A549 (cell line): ENCODE data around the gene RBL1. TPM values are rescaled to one million over a fixed set of nuclear protein-coding genes. Genes with fewer than 3 reads are reported as not detected.

Experiments used
- ATAC-seq, 2 experiments: fragments of 200-7000 bp in 1 of 2; fragments of >200 bp in 1 of 2; cut with Nextera tagmentation in 1 of 2; cut with Tn5 transposase in 1 of 2; 3 replicates each; pipeline versions ENCODE4 v1.8.0 to v1.9.1; 2018 to 2020; ENCODE audit warnings: mild to moderate bottlenecking in 1 of 2, moderate library complexity in 1 of 2
- CTCF ChIA-PET: fragments of 300-600 bp; sonication (Branson Sonifier 250); formaldehyde crosslinking; extraction: SDS; loops from one replicate; lab custom pipeline; 2021; ENCODE audit warnings: antibody characterized with exemption, inconsistent platforms; lab: Yijun Ruan, JAX
- POLR2A ChIA-PET: fragments of 350-600 bp; formaldehyde crosslinking; extraction: SDS; loops from one replicate; lab custom pipeline; 2021; ENCODE audit warnings: antibody characterized with exemption, inconsistent platforms; lab: Yijun Ruan, JAX
- DNase-seq, 2 experiments: peaks; one replicate each; pipeline versions ENCODE4 v3.0.0 to v3.0.0-alpha.2; 2011 to 2016; ENCODE audit warnings: low read depth in 1 of 2, low spot score in 1 of 2
- FAIRE-seq: peaks from 2 replicates; lab custom pipeline; 2011; peaks lifted over from hg19 to GRCh38; lab: Jason Lieb, UNC
- H3K27ac ChIP-seq, 2 experiments: fragments of >200 bp; sonication (Bioruptor Twin); formaldehyde crosslinking; 3 replicates each; pipeline ENCODE4 v1.5.1; 2016 to 2017
- H3K4me1 ChIP-seq: fragments of >200 bp; sonication (Bioruptor Twin); formaldehyde crosslinking; 3 replicates; pipeline ENCODE4 v1.6.1; 2016
- H3K4me2 ChIP-seq: fragments of >200 bp; sonication (Bioruptor Twin); formaldehyde crosslinking; 3 replicates; pipeline ENCODE4 v1.6.1; 2016
- H3K4me3 ChIP-seq: fragments of >200 bp; sonication (Bioruptor Twin); formaldehyde crosslinking; 3 replicates; pipeline ENCODE4 v1.5.1; 2016
- H3K9me3 ChIP-seq: fragments of >200 bp; sonication (Bioruptor Twin); formaldehyde crosslinking; 3 replicates; pipeline ENCODE4 v1.6.1; 2016
- CBX2 ChIP-seq: fragments of 200-600 bp; sonication (generic); IDR thresholded peaks from 2 replicates; pipeline ENCODE4 v1.6.1; 2016; ENCODE audit warnings: low read depth, mild to moderate bottlenecking, borderline replicate concordance
- CBX8 ChIP-seq: fragments of 200-600 bp; sonication (generic); IDR thresholded peaks from 2 replicates; pipeline ENCODE4 v1.6.1; 2016
- CEBPB ChIP-seq, 2 experiments: fragments of >200 bp in 1 of 2; sonication (Bioruptor Twin) in 1 of 2; formaldehyde crosslinking in 1 of 2; IDR thresholded peaks; 2 replicates each; pipeline ENCODE4 v1.6.1; 2012 to 2016
- CHD2 ChIP-seq: fragments of 150-350 bp; IDR thresholded peaks from 2 replicates; pipeline ENCODE4 v1.6.1; 2014; ENCODE audit warnings: low read length; ENCODE audit not compliant: partially characterized antibody
- EHF ChIP-seq: fragments of 250-450 bp; sonication (Bioruptor Pico); IDR thresholded peaks from 2 replicates; pipeline ENCODE4 v1.5.0; 2020; ENCODE audit warnings: mild to moderate bottlenecking
- EP300 ChIP-seq, 2 experiments: fragments of >200 bp; sonication (Bioruptor Twin); formaldehyde crosslinking; IDR thresholded peaks; 2 replicates in 1 of 2; 3 replicates in 1 of 2; pipeline ENCODE4 v1.6.1; 2016 to 2017
- ESRRA ChIP-seq: fragments of 150-350 bp; IDR thresholded peaks from 2 replicates; pipeline ENCODE4 v1.6.1; 2014; ENCODE audit warnings: mild to moderate bottlenecking, low read length, borderline replicate concordance
- FOSL2 ChIP-seq, 2 experiments: fragments of 450-650 bp in 1 of 2; fragments of >200 bp in 1 of 2; sonication (Bioruptor Twin) in 1 of 2; formaldehyde crosslinking; IDR thresholded peaks; 2 replicates each; pipeline versions ENCODE4 v1.5.0 to v1.6.1; 2016 to 2020; ENCODE audit warnings: mild to moderate bottlenecking in 1 of 2, moderate library complexity in 1 of 2
- HDAC2 ChIP-seq: fragments of 200-600 bp; sonication (generic); IDR thresholded peaks from 2 replicates; pipeline ENCODE4 v1.6.1; 2016
- JUNB ChIP-seq: fragments of >200 bp; sonication (Bioruptor Twin); formaldehyde crosslinking; IDR thresholded peaks from 2 replicates; pipeline ENCODE4 v1.6.1; 2016
- MAZ ChIP-seq: fragments of 150-350 bp; IDR thresholded peaks from 2 replicates; pipeline ENCODE4 v1.6.1; 2014; ENCODE audit warnings: antibody characterized with exemption, low read depth, low read length, borderline replicate concordance
- NPAS2 ChIP-seq: fragments of 250-450 bp; sonication (Bioruptor Pico); IDR thresholded peaks from 2 replicates; pipeline ENCODE4 v1.8.0; 2022; ENCODE audit warnings: mild to moderate bottlenecking, moderate library complexity, borderline replicate concordance
- POLR2AphosphoS2 ChIP-seq: conservative IDR thresholded peaks from 2 replicates; pipeline ENCODE4 v1.6.1; 2012; ENCODE audit warnings: low read length, improper control_type of control experiment, inconsistent platforms
- RAD21 ChIP-seq, 2 experiments: fragments of >200 bp in 1 of 2; sonication (Bioruptor Twin) in 1 of 2; formaldehyde crosslinking in 1 of 2; IDR thresholded peaks in 1 of 2; conservative IDR thresholded peaks in 1 of 2; 2 replicates in 1 of 2; 3 replicates in 1 of 2; pipeline ENCODE4 v1.6.1; 2012 to 2018; ENCODE audit warnings: inconsistent platforms in 1 of 2
- RFX5 ChIP-seq: fragments of 450-650 bp; IDR thresholded peaks from 2 replicates; pipeline ENCODE4 v1.7.1; 2014; ENCODE audit warnings: antibody characterized with exemption, mild to moderate bottlenecking, moderate library complexity
- RNF2 ChIP-seq: fragments of 200-600 bp; sonication (generic); IDR thresholded peaks from 2 replicates; pipeline ENCODE4 v1.6.1; 2016; ENCODE audit warnings: low read depth, mild to moderate bottlenecking, antibody characterized with exemption, moderate library complexity, borderline replicate concordance
- SREBF2 ChIP-seq: fragments of 450-650 bp; IDR thresholded peaks from 2 replicates; pipeline ENCODE4 v1.6.1; 2014; ENCODE audit warnings: mild to moderate bottlenecking, moderate library complexity
- TFCP2L1 ChIP-seq: fragments of 250-450 bp; sonication (Bioruptor Pico); IDR thresholded peaks from 2 replicates; pipeline ENCODE4 v1.5.0; 2021; ENCODE audit warnings: mild to moderate bottlenecking
- TP53 ChIP-seq: fragments of 250-450 bp; sonication (Bioruptor Pico); IDR thresholded peaks from 2 replicates; pipeline ENCODE4 v1.5.0; 2021; ENCODE audit warnings: mild to moderate bottlenecking, moderate library complexity
- ZFP36 ChIP-seq: fragments of 450-650 bp; IDR thresholded peaks from 2 replicates; pipeline ENCODE4 v1.6.1; 2014; ENCODE audit warnings: borderline replicate concordance; ENCODE audit not compliant: partially characterized antibody
- ZSCAN20 ChIP-seq: fragments of 250-450 bp; sonication (Bioruptor Pico); IDR thresholded peaks from 2 replicates; pipeline ENCODE4 v1.8.0; 2022; ENCODE audit warnings: mild to moderate bottlenecking, moderate library complexity
- WGBS: methylation state at CpG from one replicate; pipeline ENCODE4 v1.1.6; 2017; ENCODE audit errors: missing lambda C conversion rate; 5-methylcytosine and 5-hydroxymethylcytosine counted together
- polyA plus RNA-seq, 4 experiments: library from polyadenylated mRNA; depleted of rRNA in 3 of 4; stranded (reverse); fragments of >200 nt; fragmentation: RNase III in 1 of 4; extraction: RNeasy Plus Mini Kit Qiagen cat#74134 plus additional on column Dnase treatment in 1 of 4; gene quantifications; 2 replicates in 3 of 4; 3 replicates in 1 of 4; pipeline ENCODE4 v1.2.3, GENCODE V29; 2011 to 2017
- TF ChIP-seq, protein P1 (sequence below): fragments of 450-650 bp; IDR thresholded peaks from 2 replicates; pipeline ENCODE4 v1.6.1; 2014; ENCODE audit warnings: antibody characterized with exemption
- TF ChIP-seq, protein P2 (sequence below): IDR thresholded peaks from 2 replicates; pipeline ENCODE4 v1.6.1; 2012; ENCODE audit warnings: low read depth, borderline replicate concordance
- TF ChIP-seq, protein P3 (sequence below): fragments of 150-350 bp; IDR thresholded peaks from 2 replicates; pipeline ENCODE4 v1.6.1; 2014; ENCODE audit warnings: low read depth, mild to moderate bottlenecking, low read length
- TF ChIP-seq, protein P4 (sequence below): IDR thresholded peaks from 2 replicates; pipeline ENCODE4 v1.6.1; 2012

The RBL1 gene
- polyA plus RNA-seq, 2 of the 4 experiments (the other 2 are of a cell fraction): 10.2 to 17.1 TPM

GRCh38 chr20:36975099-36975818, 120.5 kb downstream of the RBL1 start:
- no peak overlapping the region for H3K4me3 ChIP-seq
- FAIRE-seq (no peak), DNase-seq (no peak), ATAC-seq (no peak)
- H3K9me3 ChIP-seq: no peaks in the 10 kb centered on the region
- TF ChIP-seq SREBF2 (no peak), CHD2 (no peak), NPAS2 (no peak), RAD21 (conservative IDR thresholded peaks at IDR 0.05 in 1 of 2, IDR thresholded peaks at IDR 0.05 in 1 of 2) (no peak), CBX2 (no peak), JUNB (no peak), CBX8 (no peak), MAZ (no peak), ZSCAN20 (no peak)
- TF ChIP-seq, protein P1, sequence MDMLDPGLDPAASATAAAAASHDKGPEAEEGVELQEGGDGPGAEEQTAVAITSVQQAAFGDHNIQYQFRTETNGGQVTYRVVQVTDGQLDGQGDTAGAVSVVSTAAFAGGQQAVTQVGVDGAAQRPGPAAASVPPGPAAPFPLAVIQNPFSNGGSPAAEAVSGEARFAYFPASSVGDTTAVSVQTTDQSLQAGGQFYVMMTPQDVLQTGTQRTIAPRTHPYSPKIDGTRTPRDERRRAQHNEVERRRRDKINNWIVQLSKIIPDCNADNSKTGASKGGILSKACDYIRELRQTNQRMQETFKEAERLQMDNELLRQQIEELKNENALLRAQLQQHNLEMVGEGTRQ: no peak
- no peak overlapping the region for H3K27ac ChIP-seq
- WGBS: 41% methylated on average over 3 of the region's 3 CpGs
- H3K4me1 ChIP-seq: no peaks in the 10 kb centered on the region
- ChIA-PET CTCF (interaction anchor here (1.2 kb wide), 1 partner anchor 10 kb away, joined by 3 read pairs; no protein-coding TSS in a partner anchor), POLR2A (no interaction called here)
- no peak overlapping the region for H3K4me2 ChIP-seq

DNA sequence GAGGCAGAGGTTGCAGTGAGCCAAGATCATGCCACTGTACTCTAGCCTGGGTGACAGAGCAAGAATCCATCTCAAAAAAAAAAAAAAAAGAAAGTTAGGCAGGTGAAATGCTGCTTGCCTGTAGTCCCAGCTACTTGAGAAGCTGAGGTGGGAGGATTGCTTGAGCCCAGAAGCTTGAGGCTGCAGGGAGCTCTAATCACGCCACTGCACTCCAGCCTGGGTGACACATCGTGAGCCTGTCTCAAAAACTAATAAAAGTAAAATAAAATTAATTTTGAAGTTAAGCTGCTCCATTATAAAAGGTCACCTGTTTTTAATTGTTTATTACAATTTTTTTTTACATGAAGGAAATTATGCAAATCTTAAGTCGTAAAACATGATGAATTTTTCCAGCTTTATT, 121.1 kb downstream of the RBL1 start:
- CTCF ChIA-PET: interaction anchor here (1.2 kb wide), 1 partner anchor 10 kb away, joined by 3 read pairs; no protein-coding TSS in a partner anchor
- FAIRE-seq: no peak
- Histone ChIP-seq H3K27ac (no peak overlapping the region), H3K4me3 (no peak overlapping the region), H3K4me2 (no peak overlapping the region), H3K4me1 (no peaks in the 10 kb centered on the region), H3K9me3 (no peaks in the 10 kb centered on the region)
- no peak for DNase-seq
- TF ChIP-seq NPAS2 (no peak), FOSL2 (IDR thresholded peaks at IDR 0.05) (no peak), FOSL2 (CRISPR knock-in tag; IDR thresholded peaks at IDR 0.05) (no peak), CBX2 (no peak), RFX5 (no peak), TFCP2L1 (CRISPR knock-in tag) (no peak), CEBPB (IDR thresholded peaks at IDR 0.05) (no peak), ZSCAN20 (no peak), ZFP36 (no peak), TP53 (CRISPR knock-in tag) (no peak), POLR2AphosphoS2 (no peak), EP300 (IDR thresholded peaks at IDR 0.05) (no peak), EHF (CRISPR knock-in tag) (no peak)
- TF ChIP-seq, protein P2, sequence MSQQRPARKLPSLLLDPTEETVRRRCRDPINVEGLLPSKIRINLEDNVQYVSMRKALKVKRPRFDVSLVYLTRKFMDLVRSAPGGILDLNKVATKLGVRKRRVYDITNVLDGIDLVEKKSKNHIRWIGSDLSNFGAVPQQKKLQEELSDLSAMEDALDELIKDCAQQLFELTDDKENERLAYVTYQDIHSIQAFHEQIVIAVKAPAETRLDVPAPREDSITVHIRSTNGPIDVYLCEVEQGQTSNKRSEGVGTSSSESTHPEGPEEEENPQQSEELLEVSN: no peak
- TF ChIP-seq, protein P3, sequence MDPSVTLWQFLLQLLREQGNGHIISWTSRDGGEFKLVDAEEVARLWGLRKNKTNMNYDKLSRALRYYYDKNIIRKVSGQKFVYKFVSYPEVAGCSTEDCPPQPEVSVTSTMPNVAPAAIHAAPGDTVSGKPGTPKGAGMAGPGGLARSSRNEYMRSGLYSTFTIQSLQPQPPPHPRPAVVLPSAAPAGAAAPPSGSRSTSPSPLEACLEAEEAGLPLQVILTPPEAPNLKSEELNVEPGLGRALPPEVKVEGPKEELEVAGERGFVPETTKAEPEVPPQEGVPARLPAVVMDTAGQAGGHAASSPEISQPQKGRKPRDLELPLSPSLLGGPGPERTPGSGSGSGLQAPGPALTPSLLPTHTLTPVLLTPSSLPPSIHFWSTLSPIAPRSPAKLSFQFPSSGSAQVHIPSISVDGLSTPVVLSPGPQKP: no peak
- TF ChIP-seq, protein P4, sequence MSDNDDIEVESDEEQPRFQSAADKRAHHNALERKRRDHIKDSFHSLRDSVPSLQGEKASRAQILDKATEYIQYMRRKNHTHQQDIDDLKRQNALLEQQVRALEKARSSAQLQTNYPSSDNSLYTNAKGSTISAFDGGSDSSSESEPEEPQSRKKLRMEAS: no peak
- POLR2A ChIA-PET: no interaction called here
- no peak for ATAC-seq
- WGBS: 79% methylated on average over 3 of the region's 3 CpGs

DNA sequence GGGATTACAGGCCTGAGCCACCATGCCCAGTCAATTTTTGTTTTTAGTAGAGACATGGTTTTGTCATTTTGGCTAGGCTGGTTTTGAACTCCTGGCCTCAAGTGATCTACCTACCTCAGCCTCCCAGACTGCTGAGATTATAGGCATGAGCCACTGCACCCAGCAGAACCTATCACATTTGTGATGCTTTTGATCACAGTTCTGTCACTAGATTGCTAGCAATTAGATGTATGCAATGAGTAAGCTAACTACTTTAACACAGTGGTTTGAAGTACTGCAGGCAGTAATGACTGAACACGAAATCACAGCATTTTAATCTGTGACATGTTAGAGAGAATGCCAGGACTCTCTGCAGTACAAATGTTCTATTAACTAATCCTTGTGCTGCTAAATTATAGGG, 124.7 kb downstream of the RBL1 start:
- H3K9me3 ChIP-seq: no peaks in the 10 kb centered on the region
- 36% methylated on average over 1 of the region's 1 CpG for WGBS
- FAIRE-seq: no peak
- TF ChIP-seq CBX2 (no peak), CEBPB (IDR thresholded peaks at IDR 0.05) (no peak), HDAC2 (no peak), POLR2AphosphoS2 (no peak), RNF2 (no peak), ESRRA (no peak)
- TF ChIP-seq, protein P2: no peak
- TF ChIP-seq, all 56 proteins: peak for 0
- Histone ChIP-seq H3K4me3 (no peak overlapping the region), H3K27ac (no peak overlapping the region), H3K4me2 (no peak overlapping the region), H3K4me1 (no peaks in the 10 kb centered on the region)
- CTCF ChIA-PET: no interaction called here
- DNase-seq (no peak), ATAC-seq (no peak)
- POLR2A ChIA-PET: no interaction called here
